Natural killer cell (primary cell): ENCODE measurements around the gene CUL2. TPM values are rescaled to one million over a fixed set of nuclear protein-coding genes. Genes with fewer than 3 reads are reported as not detected.
"Not testable (repeated sequence)": the region's sequence is repeated elsewhere in the genome, so short reads cannot be mapped to it uniquely, and the experiment has no call there.

Experiments
- ATAC-seq, 3 donors: fragments of 150-1000 bp in 2 of 3; fragments of 200-7000 bp in 1 of 3; cut with Tn5 transposase; 1 replicate in 1 of 3; 2 replicates in 2 of 3; pipeline ENCODE4 v1.10.0; 2021; ENCODE audit warnings: mild to moderate bottlenecking in 2 of 3, moderate library complexity in 2 of 3
- DNase-seq, 2 donors: peaks; one replicate each; pipeline versions ENCODE4 v3.0.0 to v3.0.0-alpha.2; 2013 to 2021; ENCODE audit warnings: mixed read lengths in 1 of 2
- H3K27ac ChIP-seq: one replicate; pipeline ENCODE4 v1.5.1; 2013; ENCODE audit warnings: mild to moderate bottlenecking, low read length
- H3K27me3 ChIP-seq: one replicate; pipeline ENCODE4 v1.6.1; 2013; ENCODE audit warnings: low read length; ENCODE audit not compliant: control insufficient read depth, insufficient read depth
- H3K36me3 ChIP-seq: one replicate; pipeline ENCODE4 v1.6.1; 2013; ENCODE audit warnings: low read length; ENCODE audit not compliant: control insufficient read depth, insufficient read depth
- H3K4me1 ChIP-seq: one replicate; pipeline ENCODE4 v1.6.1; 2013; ENCODE audit warnings: low read length; ENCODE audit not compliant: control insufficient read depth, insufficient read depth
- H3K4me3 ChIP-seq: one replicate; pipeline ENCODE4 v1.5.1; 2013; ENCODE audit warnings: low read length
- H3K9me3 ChIP-seq: one replicate; pipeline ENCODE4 v1.6.1; 2013; ENCODE audit warnings: low read length; ENCODE audit not compliant: control insufficient read depth, insufficient read depth
- H3K27ac Mint-ChIP-seq, 2 donors: one replicate each; pipeline ENCODE4 v1.8.0; 2022; ENCODE audit warnings: mild to moderate bottlenecking in 2 of 2, mixed read lengths in 2 of 2, moderate library complexity in 1 of 2
- H3K27me3 Mint-ChIP-seq, 2 donors: one replicate each; pipeline ENCODE4 v1.8.0; 2022; ENCODE audit warnings: low read depth in 2 of 2, mixed read lengths in 2 of 2
- H3K36me3 Mint-ChIP-seq: one replicate; pipeline ENCODE4 v1.8.0; 2022; ENCODE audit warnings: mixed read lengths
- H3K4me1 Mint-ChIP-seq, 2 donors: one replicate each; pipeline ENCODE4 v1.8.0; 2022; ENCODE audit warnings: mixed read lengths in 2 of 2
- H3K4me3 Mint-ChIP-seq: one replicate; pipeline ENCODE4 v1.8.0; 2022; ENCODE audit warnings: mild to moderate bottlenecking, moderate library complexity, mixed read lengths
- H3K9me3 Mint-ChIP-seq, 2 donors: one replicate each; pipeline ENCODE4 v1.8.0; 2022; ENCODE audit warnings: mixed read lengths in 2 of 2
- CTCF ChIP-seq: fragments of 200-600 bp; IDR thresholded peaks from one replicate; pipeline ENCODE4 v1.8.0; 2022; ENCODE audit warnings: antibody characterized with exemption
- WGBS: methylation state at CpG from one replicate; pipeline ENCODE4 v1.1.7; 2013; ENCODE audit warnings: missing lambda C conversion rate; ENCODE audit not compliant: insufficient coverage; 5-methylcytosine and 5-hydroxymethylcytosine counted together
- intact Hi-C: fragments of 100-400 bp; cut with micrococcal nuclease; formaldehyde crosslinking; loops from one replicate; pipeline ENCODE4 v1.14.2; 2022
- total RNA-seq, 4 donors: library from RNA; stranded (reverse); fragments of 120-200 nt in 1 of 4; gene quantifications; one replicate each; pipeline versions ENCODE4 v1.2.3 to v1.2.4, GENCODE V29; 2013 to 2022

CUL2 gene
- total RNA-seq, 3 donors from 2014 or later (not counting 1 experiment from before 2014, with no cell fraction given) = 33.5 to 41.6 (median 41.3) TPM

GRCh38 chr10:34994565-34995142, 95.5 kb downstream of the CUL2 start:
- peak in 1 of 2 donors; percentile 62 for DNase-seq
- Mint-ChIP-seq H3K27ac (peak overlapping the region in 1 of 2 donors; percentile 31), H3K36me3 (no peaks in the 10 kb centered on the region), H3K9me3 (no peaks in the 10 kb centered on the region), H3K27me3 (no peaks in the 10 kb centered on the region), H3K4me3 (no peak overlapping the region), H3K4me1 (peaks cover 0 to 13% of the 10 kb centered on the region in 2 donors)
- Histone ChIP-seq H3K27ac (no peak overlapping the region), H3K4me3 (no peak overlapping the region), H3K27me3 (no peaks in the 10 kb centered on the region), H3K4me1 (no peaks in the 10 kb centered on the region), H3K9me3 (no peaks in the 10 kb centered on the region), H3K36me3 (no peaks in the 10 kb centered on the region)
- peak; percentile 14 for TF ChIP-seq CTCF
- intact Hi-C loops = no loop called here
- ATAC-seq = peak in 2 of 3 donors; percentile 41 to 61
- WGBS = 26% methylated on average over 6 of the region's 7 CpGs

- no peaks in the 10 kb centered on the region for H3K9me3 ChIP-seq
- Mint-ChIP-seq H3K27me3 (no peaks in the 10 kb centered on the region), H3K4me1 (peaks cover 0 to 13% of the 10 kb centered on the region in 2 donors), H3K9me3 (no peaks in the 10 kb centered on the region), H3K36me3 (no peaks in the 10 kb centered on the region), H3K4me3 (no peak overlapping the region), H3K27ac (no peak overlapping the region)
- no peak for DNase-seq
- no peak overlapping the region for H3K4me3 ChIP-seq
- no peak overlapping the region for H3K27ac ChIP-seq
- 95% methylated on average over 1 of the region's 1 CpG for WGBS
- no peaks in the 10 kb centered on the region for H3K27me3 ChIP-seq
- intact Hi-C loops = no loop called here
- no peaks in the 10 kb centered on the region for H3K4me1 ChIP-seq
- no peaks in the 10 kb centered on the region for H3K36me3 ChIP-seq
- ATAC-seq = no peak
- TF ChIP-seq CTCF = no peak
These were observed 96.4 kb downstream of the CUL2 start for GRCh38 chr10:34993782-34994181.

GRCh38 chr10:34991117-34991516, 99.0 kb downstream of the CUL2 start:
- intact Hi-C loops = not testable (repeated sequence)

GRCh38 chr10:34988397-34989067, 101.6 kb downstream of the CUL2 start:
- Histone ChIP-seq H3K4me3 (no peak overlapping the region), H3K36me3 (no peaks in the 10 kb centered on the region), H3K4me1 (no peaks in the 10 kb centered on the region), H3K27me3 (no peaks in the 10 kb centered on the region), H3K27ac (no peak overlapping the region), H3K9me3 (peaks cover 6% of the 10 kb centered on the region)
- WGBS = 90% methylated on average over 8 of the region's 8 CpGs
- TF ChIP-seq CTCF = no peak
- no peak overlapping the region for H3K4me3 Mint-ChIP-seq
- no peaks in the 10 kb centered on the region for H3K36me3 Mint-ChIP-seq
- peaks cover 3 to 5% of the 10 kb centered on the region in 2 donors for H3K9me3 Mint-ChIP-seq
- H3K27me3 Mint-ChIP-seq = no peaks in the 10 kb centered on the region
- no peak overlapping the region for H3K27ac Mint-ChIP-seq
- intact Hi-C loops = no loop called here
- ATAC-seq = no peak
- no peaks in the 10 kb centered on the region for H3K4me1 Mint-ChIP-seq
- DNase-seq = no peak

More at GRCh38 chr10:34991117-34991516, 99.0 kb downstream of the CUL2 start:
- H3K9me3 ChIP-seq, H3K27me3 Mint-ChIP-seq, ATAC-seq, H3K36me3 Mint-ChIP-seq, H3K4me1 ChIP-seq, H3K4me1 Mint-ChIP-seq, H3K9me3 Mint-ChIP-seq, DNase-seq, H3K4me3 Mint-ChIP-seq, H3K27ac ChIP-seq, H3K27ac Mint-ChIP-seq, H3K27me3 ChIP-seq, H3K4me3 ChIP-seq, H3K36me3 ChIP-seq: not testable (repeated sequence)
- WGBS = 94% methylated on average over 1 of the region's 1 CpG
